SK-N-MC (cell line): ENCODE results near the gene CCNF.

Experiments
- EZH2 ChIP-seq: fragments of 200-600 bp; sonication (generic); IDR thresholded peaks from one replicate; pipeline ENCODE4 v1.6.1; 2017; ENCODE audit warnings: antibody characterized with exemption
- POLR2AphosphoS5 ChIP-seq: IDR thresholded peaks from 2 replicates; pipeline ENCODE4 v1.6.1; 2012; ENCODE audit warnings: mild to moderate bottlenecking, low read depth, low read length, borderline replicate concordance

GRCh38 chr16:2428784-2429033 lies 538 bp upstream of the CCNF start:
- TF ChIP-seq EZH2 (no peak), POLR2AphosphoS5 (no peak)
